PFSK-1 (cell line): Measurements from ENCODE around the gene METTL24.

ENCODE experiments used
- FOXP2 ChIP-seq: optimal IDR thresholded peaks from 2 replicates; pipeline ENCODE3; 2011; ENCODE audit warnings: borderline replicate concordance, control low read depth, inconsistent platforms; ENCODE audit not compliant: insufficient read depth; ENCODE audit errors: extremely low read length, extremely low read depth
- POLR2AphosphoS5 ChIP-seq: IDR thresholded peaks from 2 replicates; pipeline ENCODE4 v1.6.1; 2012; ENCODE audit warnings: low read depth, mild to moderate bottlenecking, control low read depth, low read length, moderate library complexity
- SIN3A ChIP-seq: IDR thresholded peaks from 2 replicates; pipeline ENCODE4 v1.6.1; 2012; ENCODE audit warnings: mild to moderate bottlenecking, low read length, moderate library complexity, borderline replicate concordance; ENCODE audit not compliant: insufficient read depth
- TAF1 ChIP-seq: IDR thresholded peaks from 2 replicates; pipeline ENCODE4 v1.6.1; 2012; ENCODE audit warnings: low read length, control low read depth, borderline replicate concordance; ENCODE audit not compliant: insufficient read depth
- TF ChIP-seq, protein P1 (sequence below), 2 experiments: IDR thresholded peaks; 2 replicates each; pipeline versions ENCODE4 v1.6.1 to v1.8.0; 2011 to 2012; ENCODE audit warnings: low read depth in 2 of 2, low read length in 2 of 2, control low read depth in 1 of 2, inconsistent platforms in 1 of 2, mild to moderate bottlenecking in 1 of 2, moderate library complexity in 1 of 2; ENCODE audit not compliant: insufficient read depth in 1 of 2

The METTL24 gene

DNA sequence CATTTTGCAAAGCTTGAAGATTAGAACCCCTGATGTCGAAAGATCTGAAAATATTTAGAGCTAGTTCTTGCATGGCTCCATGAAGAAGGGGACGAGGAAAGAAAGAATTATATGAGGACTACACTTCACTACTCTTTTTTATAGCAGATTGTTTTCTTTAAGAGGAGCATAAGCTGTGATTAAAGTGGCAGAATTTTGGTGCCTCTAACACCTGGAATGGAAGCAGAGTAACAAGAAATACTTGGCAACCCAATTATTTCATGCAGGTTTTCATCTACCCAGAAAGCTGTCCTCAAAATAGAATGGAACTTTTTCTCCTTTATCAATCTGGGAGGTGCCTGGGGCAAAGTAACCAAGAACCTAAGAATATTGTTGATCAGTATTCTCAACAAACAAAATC, 4.0 kb downstream of the METTL24 start:
- no peak for TF ChIP-seq SIN3A
- TF ChIP-seq, protein P1, sequence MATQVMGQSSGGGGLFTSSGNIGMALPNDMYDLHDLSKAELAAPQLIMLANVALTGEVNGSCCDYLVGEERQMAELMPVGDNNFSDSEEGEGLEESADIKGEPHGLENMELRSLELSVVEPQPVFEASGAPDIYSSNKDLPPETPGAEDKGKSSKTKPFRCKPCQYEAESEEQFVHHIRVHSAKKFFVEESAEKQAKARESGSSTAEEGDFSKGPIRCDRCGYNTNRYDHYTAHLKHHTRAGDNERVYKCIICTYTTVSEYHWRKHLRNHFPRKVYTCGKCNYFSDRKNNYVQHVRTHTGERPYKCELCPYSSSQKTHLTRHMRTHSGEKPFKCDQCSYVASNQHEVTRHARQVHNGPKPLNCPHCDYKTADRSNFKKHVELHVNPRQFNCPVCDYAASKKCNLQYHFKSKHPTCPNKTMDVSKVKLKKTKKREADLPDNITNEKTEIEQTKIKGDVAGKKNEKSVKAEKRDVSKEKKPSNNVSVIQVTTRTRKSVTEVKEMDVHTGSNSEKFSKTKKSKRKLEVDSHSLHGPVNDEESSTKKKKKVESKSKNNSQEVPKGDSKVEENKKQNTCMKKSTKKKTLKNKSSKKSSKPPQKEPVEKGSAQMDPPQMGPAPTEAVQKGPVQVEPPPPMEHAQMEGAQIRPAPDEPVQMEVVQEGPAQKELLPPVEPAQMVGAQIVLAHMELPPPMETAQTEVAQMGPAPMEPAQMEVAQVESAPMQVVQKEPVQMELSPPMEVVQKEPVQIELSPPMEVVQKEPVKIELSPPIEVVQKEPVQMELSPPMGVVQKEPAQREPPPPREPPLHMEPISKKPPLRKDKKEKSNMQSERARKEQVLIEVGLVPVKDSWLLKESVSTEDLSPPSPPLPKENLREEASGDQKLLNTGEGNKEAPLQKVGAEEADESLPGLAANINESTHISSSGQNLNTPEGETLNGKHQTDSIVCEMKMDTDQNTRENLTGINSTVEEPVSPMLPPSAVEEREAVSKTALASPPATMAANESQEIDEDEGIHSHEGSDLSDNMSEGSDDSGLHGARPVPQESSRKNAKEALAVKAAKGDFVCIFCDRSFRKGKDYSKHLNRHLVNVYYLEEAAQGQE (IDR thresholded peaks at IDR 0.05; ENCODE audit: insufficient read depth in 1 of 2, low read depth in 2 of 2, low read length in 2 of 2) = no peak
- TF ChIP-seq POLR2AphosphoS5 = no peak
- no peak for TF ChIP-seq FOXP2
- TF ChIP-seq TAF1 = no peak

GRCh38 chr6:110353457-110354001, 4.6 kb downstream of the METTL24 start:
- TF ChIP-seq, protein P1 (IDR thresholded peaks at IDR 0.05; ENCODE audit: insufficient read depth in 1 of 2, low read depth in 2 of 2, low read length in 2 of 2) = no peak
- TF ChIP-seq FOXP2 (no peak), POLR2AphosphoS5 (no peak), SIN3A (no peak)

- no peak for TF ChIP-seq TAF1
- TF ChIP-seq, protein P1 (IDR thresholded peaks at IDR 0.05; ENCODE audit: insufficient read depth in 1 of 2, low read depth in 2 of 2, low read length in 2 of 2) = no peak
- no peak for TF ChIP-seq SIN3A
- no peak for TF ChIP-seq POLR2AphosphoS5
- no peak for TF ChIP-seq FOXP2
These were observed 5.4 kb downstream of the METTL24 start for GRCh38 chr6:110352563-110353262.

GRCh38 chr6:110351986-110352385, 6.2 kb downstream of the METTL24 start:
- TF ChIP-seq SIN3A (no peak), TAF1 (no peak), POLR2AphosphoS5 (no peak), FOXP2 (no peak)
- TF ChIP-seq, protein P1 (IDR thresholded peaks at IDR 0.05; ENCODE audit: insufficient read depth in 1 of 2, low read depth in 2 of 2, low read length in 2 of 2) = no peak

GRCh38 chr6:110351546-110351945, 6.6 kb downstream of the METTL24 start:
- TF ChIP-seq SIN3A (no peak), POLR2AphosphoS5 (no peak), TAF1 (no peak), FOXP2 (no peak)
- TF ChIP-seq, protein P1 (IDR thresholded peaks at IDR 0.05; ENCODE audit: insufficient read depth in 1 of 2, low read depth in 2 of 2, low read length in 2 of 2) = no peak
